Stimulated activated memory B cell treated with anti-CD40 and anti-IgM and Interleukin-4, amounts not matched to agents 10 μg/mL and 1 μg/mL and 100 μg/mL, for 72 hours (primary cell): ENCODE results near the gene FLNB.

Experiments
- ATAC-seq: fragments of 150-1000 bp; cut with Tn5 transposase; 2 replicates; pipeline ENCODE4 v1.10.0; 2021
- H3K27ac Mint-ChIP-seq: one replicate; pipeline ENCODE4 v1.8.0; 2022; ENCODE audit warnings: mild to moderate bottlenecking, mixed read lengths
- H3K27me3 Mint-ChIP-seq: one replicate; pipeline ENCODE4 v1.8.0; 2022; ENCODE audit warnings: mixed read lengths
- H3K36me3 Mint-ChIP-seq: one replicate; pipeline ENCODE4 v1.8.0; 2022; ENCODE audit warnings: mixed read lengths
- H3K4me1 Mint-ChIP-seq: one replicate; pipeline ENCODE4 v1.8.0; 2022; ENCODE audit warnings: mixed read lengths
- H3K4me3 Mint-ChIP-seq: one replicate; pipeline ENCODE4 v1.8.0; 2022; ENCODE audit warnings: mild to moderate bottlenecking, moderate library complexity, mixed read lengths
- H3K9me3 Mint-ChIP-seq: one replicate; pipeline ENCODE4 v1.8.0; 2022; ENCODE audit warnings: mixed read lengths

Gene FLNB

GRCh38 chr3:58027704-58028317 is 19.6 kb downstream of the FLNB start:
- Mint-ChIP-seq H3K27me3 (no peaks in the 10 kb centered on the region), H3K4me1 (peaks cover 33% of the 10 kb centered on the region), H3K27ac (no peak overlapping the region), H3K4me3 (no peak overlapping the region), H3K9me3 (no peaks in the 10 kb centered on the region), H3K36me3 (peaks cover 8% of the 10 kb centered on the region)
- ATAC-seq, result no peak

- H3K36me3 Mint-ChIP-seq, result peaks cover 8% of the 10 kb centered on the region
- no peak for ATAC-seq
- no peaks in the 10 kb centered on the region for H3K9me3 Mint-ChIP-seq
- peaks cover 33% of the 10 kb centered on the region for H3K4me1 Mint-ChIP-seq
- H3K27me3 Mint-ChIP-seq, result no peaks in the 10 kb centered on the region
- no peak overlapping the region for H3K4me3 Mint-ChIP-seq
- H3K27ac Mint-ChIP-seq, result no peak overlapping the region
These were observed 20.7 kb downstream of the FLNB start for GRCh38 chr3:58028902-58029301.

- no peak overlapping the region for H3K27ac Mint-ChIP-seq
These were observed 21.8 kb downstream of the FLNB start for GRCh38 chr3:58029842-58030584.

GRCh38 chr3:58032186-58032585 is 24.0 kb downstream of the FLNB start:
- H3K27ac Mint-ChIP-seq, result no peak overlapping the region
- no peak overlapping the region for H3K4me3 Mint-ChIP-seq
- no peak for ATAC-seq
- no peaks in the 10 kb centered on the region for H3K36me3 Mint-ChIP-seq
- H3K4me1 Mint-ChIP-seq, result peaks cover 47% of the 10 kb centered on the region
- H3K27me3 Mint-ChIP-seq, result no peaks in the 10 kb centered on the region
- H3K9me3 Mint-ChIP-seq, result no peaks in the 10 kb centered on the region

More at GRCh38 chr3:58029842-58030584, 21.8 kb downstream of the FLNB start:
- Mint-ChIP-seq H3K36me3 (peaks cover 6% of the 10 kb centered on the region), H3K27me3 (no peaks in the 10 kb centered on the region), H3K4me3 (no peak overlapping the region), H3K4me1 (peaks cover 38% of the 10 kb centered on the region), H3K9me3 (no peaks in the 10 kb centered on the region)
- ATAC-seq, result no peak

- H3K36me3 Mint-ChIP-seq, result no peaks in the 10 kb centered on the region
- H3K4me1 Mint-ChIP-seq, result peaks cover 53% of the 10 kb centered on the region
- peak overlapping the region; percentile 91 for H3K27ac Mint-ChIP-seq
- no peaks in the 10 kb centered on the region for H3K9me3 Mint-ChIP-seq
- peak; percentile 95 for ATAC-seq
- H3K27me3 Mint-ChIP-seq, result no peaks in the 10 kb centered on the region
- peak overlapping the region; percentile 50 for H3K4me3 Mint-ChIP-seq
These were observed 26.7 kb downstream of the FLNB start for GRCh38 chr3:58034738-58035523.

- H3K27ac Mint-ChIP-seq, result peak overlapping the region; percentile 91
- H3K4me1 Mint-ChIP-seq, result peaks cover 51% of the 10 kb centered on the region
- H3K27me3 Mint-ChIP-seq, result no peaks in the 10 kb centered on the region
- H3K9me3 Mint-ChIP-seq, result no peaks in the 10 kb centered on the region
- H3K4me3 Mint-ChIP-seq, result peak overlapping the region; percentile 50
- H3K36me3 Mint-ChIP-seq, result no peaks in the 10 kb centered on the region
- no peak for ATAC-seq
These were observed 27.5 kb downstream of the FLNB start for GRCh38 chr3:58035524-58036255.

- peaks cover 58% of the 10 kb centered on the region for H3K4me1 Mint-ChIP-seq
- no peaks in the 10 kb centered on the region for H3K27me3 Mint-ChIP-seq
- H3K36me3 Mint-ChIP-seq, result no peaks in the 10 kb centered on the region
- H3K9me3 Mint-ChIP-seq, result no peaks in the 10 kb centered on the region
- no peak overlapping the region for H3K4me3 Mint-ChIP-seq
- H3K27ac Mint-ChIP-seq, result no peak overlapping the region
- ATAC-seq, result no peak
These were observed 28.2 kb downstream of the FLNB start for GRCh38 chr3:58036293-58037032.

GRCh38 chr3:58037141-58037910 is 29.1 kb downstream of the FLNB start:
- Mint-ChIP-seq H3K27me3 (no peaks in the 10 kb centered on the region), H3K4me1 (peaks cover 67% of the 10 kb centered on the region), H3K27ac (no peak overlapping the region)

GRCh38 chr3:58038675-58039292 is 30.6 kb downstream of the FLNB start:
- no peak for ATAC-seq
- Mint-ChIP-seq H3K9me3 (no peaks in the 10 kb centered on the region), H3K4me3 (no peak overlapping the region), H3K27me3 (no peaks in the 10 kb centered on the region), H3K27ac (no peak overlapping the region), H3K4me1 (peaks cover 77% of the 10 kb centered on the region), H3K36me3 (no peaks in the 10 kb centered on the region)

More at GRCh38 chr3:58037141-58037910, 29.1 kb downstream of the FLNB start:
- ATAC-seq, result no peak
- Mint-ChIP-seq H3K9me3 (no peaks in the 10 kb centered on the region), H3K4me3 (no peak overlapping the region), H3K36me3 (no peaks in the 10 kb centered on the region)

GRCh38 chr3:58039601-58040000 is 31.4 kb downstream of the FLNB start:
- no peak for ATAC-seq
- no peaks in the 10 kb centered on the region for H3K27me3 Mint-ChIP-seq
- H3K27ac Mint-ChIP-seq, result no peak overlapping the region
- no peaks in the 10 kb centered on the region for H3K9me3 Mint-ChIP-seq
- no peaks in the 10 kb centered on the region for H3K36me3 Mint-ChIP-seq
- H3K4me3 Mint-ChIP-seq, result no peak overlapping the region
- peaks cover 81% of the 10 kb centered on the region for H3K4me1 Mint-ChIP-seq

- Mint-ChIP-seq H3K4me3 (no peak overlapping the region), H3K9me3 (no peaks in the 10 kb centered on the region), H3K27me3 (no peaks in the 10 kb centered on the region), H3K27ac (peak overlapping the region; percentile 30), H3K4me1 (peaks cover 72% of the 10 kb centered on the region), H3K36me3 (no peaks in the 10 kb centered on the region)
- ATAC-seq, result no peak
These were observed 33.1 kb downstream of the FLNB start for GRCh38 chr3:58041182-58041825.

GRCh38 chr3:58041826-58042324 is 33.7 kb downstream of the FLNB start:
- H3K4me1 Mint-ChIP-seq, result peaks cover 70% of the 10 kb centered on the region
- peak; percentile 66 for ATAC-seq
- H3K9me3 Mint-ChIP-seq, result no peaks in the 10 kb centered on the region
- H3K27ac Mint-ChIP-seq, result peak overlapping the region; percentile 30
- no peaks in the 10 kb centered on the region for H3K36me3 Mint-ChIP-seq
- H3K4me3 Mint-ChIP-seq, result no peak overlapping the region
- no peaks in the 10 kb centered on the region for H3K27me3 Mint-ChIP-seq
